Transverse colon (tissue), 4 donors: ENCODE data around the gene MRPS11.

ENCODE experiments used
- CTCF ChIP-seq, 5 experiments: fragments of 200-600 bp in 3 of 5; fragments of 450-650 bp in 2 of 5; sonication (generic) in 3 of 5; IDR thresholded peaks; 1 replicate in 2 of 5; 2 replicates in 3 of 5; pipeline ENCODE4 v1.5.1; 2016 to 2017; ENCODE audit warnings: antibody characterized with exemption in 5 of 5, inconsistent platforms in 3 of 5, mild to moderate bottlenecking in 2 of 5, moderate library complexity in 1 of 5
- POLR2AphosphoS5 ChIP-seq, 3 donors: sonication (generic); formaldehyde crosslinking; IDR thresholded peaks; one replicate each; pipeline ENCODE4 v1.6.1; 2016; ENCODE audit warnings: antibody characterized with exemption in 3 of 3

DNA sequence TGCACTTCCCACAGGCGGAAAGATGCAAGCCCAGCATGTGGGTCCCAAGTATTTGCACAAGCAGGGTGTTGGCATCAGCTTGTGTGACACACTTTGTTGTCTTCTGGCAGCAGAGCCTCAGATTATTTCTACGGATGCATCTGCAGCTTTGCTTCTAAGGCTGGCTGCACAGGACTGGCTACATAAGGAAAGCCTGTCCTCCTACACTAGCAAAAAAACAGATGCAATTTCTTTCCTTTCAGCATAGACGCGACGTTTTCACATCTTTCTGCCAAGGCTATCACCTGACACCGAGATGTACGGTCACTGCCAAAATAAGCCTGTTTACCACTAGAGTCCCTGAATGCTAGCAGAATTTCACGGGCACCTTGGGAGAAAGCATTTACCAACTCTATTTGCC, 13.5 kb downstream of the MRPS11 start:
- no peak for TF ChIP-seq POLR2AphosphoS5 (IDR thresholded peaks at IDR 0.05)
- TF ChIP-seq CTCF (IDR thresholded peaks at IDR 0.05) = no peak
